ENCODE data around the gene SIM2. TPM values are rescaled to one million over a fixed set of nuclear protein-coding genes. Genes with fewer than 3 reads are reported as not detected.

Gene SIM2
- total RNA-seq, 4 donors from 2014 or later, result 20.3 to 49.4 (median 29.9) TPM

GRCh38 chr21:36698385-36698980 is 432 bp upstream of the SIM2 start:
- WGBS, 2 donors, result no CpG with 5 or more reads among the region's 62 CpGs
- Histone ChIP-seq H3K4me3 (peak overlapping the region; percentile 73 to 92 (median 77)), H3K27ac (peak overlapping the region; percentile 88 to 97 (median 96)), H3K36me3 (no peaks in the 10 kb centered on the region), H3K27me3 (peaks cover 0 to 100% (median 22%) of the 10 kb centered on the region in 4 donors), H3K4me1 (peaks cover 25 to 96% (median 34%) of the 10 kb centered on the region in 3 donors), H3K9me3 (no peaks in the 10 kb centered on the region)
- intact Hi-C loops (cut with DNase I), result no loop called here
- no peak for DNase-seq
- TF ChIP-seq POLR2A (IDR thresholded peaks at IDR 0.05) (peak in 1 of 4 donors; percentile 30), CTCF (IDR thresholded peaks at IDR 0.05) (no peak)

- peaks cover 0 to 100% (median 14%) of the 10 kb centered on the region in 4 donors for H3K27me3 ChIP-seq
- H3K36me3 ChIP-seq, result no peaks in the 10 kb centered on the region
- WGBS, 2 donors, result 5 to 6% methylated on average over 14 to 15 of the region's 67 CpGs
- no peaks in the 10 kb centered on the region for H3K9me3 ChIP-seq
- DNase-seq, result no peak
- intact Hi-C loops (cut with DNase I), result loop anchor here (10.0 kb wide), 1 partner anchor 195 kb away; no protein-coding TSS in a partner anchor
- TF ChIP-seq CTCF (IDR thresholded peaks at IDR 0.05) (no peak), POLR2A (IDR thresholded peaks at IDR 0.05) (no peak)
- peak overlapping the region; percentile 88 to 97 (median 96) for H3K27ac ChIP-seq
- H3K4me3 ChIP-seq, result peak overlapping the region; percentile 73 to 92 (median 77)
- H3K4me1 ChIP-seq, result peaks cover 25 to 96% (median 33%) of the 10 kb centered on the region in 3 donors
These were observed 805 bp downstream of the SIM2 start for GRCh38 chr21:36699546-36700294.

GRCh38 chr21:36700295-36700970 is 1.5 kb downstream of the SIM2 start:
- H3K9me3 ChIP-seq, result no peaks in the 10 kb centered on the region
- H3K4me1 ChIP-seq, result peaks cover 25 to 96% (median 40%) of the 10 kb centered on the region in 3 donors
- H3K36me3 ChIP-seq, result no peaks in the 10 kb centered on the region
- intact Hi-C loops (cut with DNase I), result loop anchor here (10.0 kb wide), 1 partner anchor 196 kb away; no protein-coding TSS in a partner anchor
- peak overlapping the region; percentile 73 to 92 (median 77) for H3K4me3 ChIP-seq
- peaks cover 0 to 100% (median 14%) of the 10 kb centered on the region in 4 donors for H3K27me3 ChIP-seq
- WGBS, 2 donors, result 4% methylated on average over 5 of the region's 30 CpGs; no CpG with 5 or more reads in 1 of the 2 donors
- TF ChIP-seq CTCF (IDR thresholded peaks at IDR 0.05) (no peak), POLR2A (IDR thresholded peaks at IDR 0.05) (no peak)
- DNase-seq, result no peak
- peak overlapping the region; percentile 70 to 97 (median 96) for H3K27ac ChIP-seq

GRCh38 chr21:36700971-36701755 is 2.2 kb downstream of the SIM2 start:
- peaks cover 28 to 96% (median 45%) of the 10 kb centered on the region in 3 donors for H3K4me1 ChIP-seq
- TF ChIP-seq CTCF (IDR thresholded peaks at IDR 0.05), result peak in 1 of 6 experiments; percentile 4
- TF ChIP-seq POLR2A (IDR thresholded peaks at IDR 0.05), result no peak
- H3K27me3 ChIP-seq, result peaks cover 0 to 100% (median 14%) of the 10 kb centered on the region in 4 donors
- H3K36me3 ChIP-seq, result no peaks in the 10 kb centered on the region
- peak overlapping the region; percentile 73 to 92 (median 77) for H3K4me3 ChIP-seq
- intact Hi-C loops (cut with DNase I), result loop anchor here (10.0 kb wide), 1 partner anchor 196 kb away; no protein-coding TSS in a partner anchor
- WGBS, 2 donors, result 0% methylated on average over 1 of the region's 65 CpGs; no CpG with 5 or more reads in 1 of the 2 donors
- no peak for DNase-seq
- H3K9me3 ChIP-seq, result no peaks in the 10 kb centered on the region
- peak overlapping the region; percentile 70 to 97 (median 96) for H3K27ac ChIP-seq
